ENCODE measurements around the gene SCNN1A.

DNA sequence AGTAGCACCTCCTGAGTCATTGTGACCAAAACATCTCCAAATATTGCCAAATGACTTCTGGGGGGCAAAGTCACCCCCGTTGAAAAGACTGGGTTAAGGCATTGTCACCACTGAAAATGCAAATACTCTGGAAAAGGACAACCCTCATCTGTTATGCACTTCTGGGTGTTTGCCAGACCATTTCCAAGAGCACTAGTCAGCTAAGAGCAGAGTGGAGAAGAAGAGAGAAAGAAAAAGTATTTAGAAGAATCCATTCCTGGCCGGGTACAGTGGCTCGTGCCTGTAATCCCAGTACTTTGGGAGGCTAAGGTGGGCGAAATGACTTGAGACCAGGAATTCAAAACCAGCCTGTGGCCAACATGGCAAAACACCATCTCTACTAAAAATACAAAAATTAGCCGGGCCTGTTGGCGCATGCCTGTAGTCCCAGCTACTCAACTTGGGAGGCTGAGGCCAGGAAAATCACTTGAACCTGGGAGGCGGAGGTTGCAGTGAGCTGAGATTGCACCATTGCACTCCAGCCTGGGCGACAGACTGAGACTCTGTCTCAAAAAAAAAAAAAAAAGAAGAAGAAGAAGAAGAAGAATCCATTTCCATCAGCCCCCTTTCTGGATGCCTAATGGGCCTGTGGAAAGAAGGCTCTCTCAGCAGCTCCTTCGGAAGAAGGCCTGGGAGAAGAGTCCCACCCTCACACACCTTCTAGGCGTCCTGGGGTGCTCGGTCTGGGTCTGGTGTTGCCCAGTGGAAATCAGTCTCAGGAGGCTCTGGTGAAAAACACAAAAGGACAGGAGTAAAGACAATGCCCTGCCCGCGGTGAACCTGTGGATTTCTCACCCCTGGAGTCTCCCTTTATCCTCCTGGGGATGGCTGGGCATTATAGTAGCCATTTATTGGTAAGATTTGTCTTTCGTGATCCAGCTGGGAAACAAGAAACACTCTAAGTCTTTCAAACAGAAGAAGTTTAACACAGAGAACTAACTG lies 5.1 kb upstream of the SCNN1A start:
- TF ChIP-seq, protein P1, sequence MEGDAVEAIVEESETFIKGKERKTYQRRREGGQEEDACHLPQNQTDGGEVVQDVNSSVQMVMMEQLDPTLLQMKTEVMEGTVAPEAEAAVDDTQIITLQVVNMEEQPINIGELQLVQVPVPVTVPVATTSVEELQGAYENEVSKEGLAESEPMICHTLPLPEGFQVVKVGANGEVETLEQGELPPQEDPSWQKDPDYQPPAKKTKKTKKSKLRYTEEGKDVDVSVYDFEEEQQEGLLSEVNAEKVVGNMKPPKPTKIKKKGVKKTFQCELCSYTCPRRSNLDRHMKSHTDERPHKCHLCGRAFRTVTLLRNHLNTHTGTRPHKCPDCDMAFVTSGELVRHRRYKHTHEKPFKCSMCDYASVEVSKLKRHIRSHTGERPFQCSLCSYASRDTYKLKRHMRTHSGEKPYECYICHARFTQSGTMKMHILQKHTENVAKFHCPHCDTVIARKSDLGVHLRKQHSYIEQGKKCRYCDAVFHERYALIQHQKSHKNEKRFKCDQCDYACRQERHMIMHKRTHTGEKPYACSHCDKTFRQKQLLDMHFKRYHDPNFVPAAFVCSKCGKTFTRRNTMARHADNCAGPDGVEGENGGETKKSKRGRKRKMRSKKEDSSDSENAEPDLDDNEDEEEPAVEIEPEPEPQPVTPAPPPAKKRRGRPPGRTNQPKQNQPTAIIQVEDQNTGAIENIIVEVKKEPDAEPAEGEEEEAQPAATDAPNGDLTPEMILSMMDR (IDR thresholded peaks at IDR 0.05): no peak
- no peak for TF ChIP-seq EZH2 (IDR thresholded peaks at IDR 0.05; ENCODE audit: borderline replicate concordance, insufficient read depth, low read depth, low read length, poor library complexity, severe bottlenecking)

Data from B cell (primary cell).